Activated naive CD8-positive, alpha-beta T cell (primary cell): ENCODE data around the gene RNF13.
"Not testable (repeated sequence)": the region's sequence is repeated elsewhere in the genome, so short reads cannot be mapped to it uniquely, and the experiment has no call there.

Experiments used
- H3K27ac Mint-ChIP-seq: one replicate; pipeline ENCODE4 v1.8.0; 2021; ENCODE audit warnings: mixed read lengths
- H3K27me3 Mint-ChIP-seq: one replicate; pipeline ENCODE4 v1.8.0; 2021; ENCODE audit warnings: mixed read lengths
- H3K36me3 Mint-ChIP-seq: one replicate; pipeline ENCODE4 v1.8.0; 2021; ENCODE audit warnings: mixed read lengths
- H3K4me1 Mint-ChIP-seq: one replicate; pipeline ENCODE4 v1.8.0; 2021; ENCODE audit warnings: low read depth, mixed read lengths
- H3K4me3 Mint-ChIP-seq: one replicate; pipeline ENCODE4 v1.8.0; 2021; ENCODE audit warnings: mild to moderate bottlenecking, mixed read lengths
- H3K9me3 Mint-ChIP-seq: one replicate; pipeline ENCODE4 v1.8.0; 2021; ENCODE audit warnings: low read depth, mixed read lengths

The RNF13 gene

DNA sequence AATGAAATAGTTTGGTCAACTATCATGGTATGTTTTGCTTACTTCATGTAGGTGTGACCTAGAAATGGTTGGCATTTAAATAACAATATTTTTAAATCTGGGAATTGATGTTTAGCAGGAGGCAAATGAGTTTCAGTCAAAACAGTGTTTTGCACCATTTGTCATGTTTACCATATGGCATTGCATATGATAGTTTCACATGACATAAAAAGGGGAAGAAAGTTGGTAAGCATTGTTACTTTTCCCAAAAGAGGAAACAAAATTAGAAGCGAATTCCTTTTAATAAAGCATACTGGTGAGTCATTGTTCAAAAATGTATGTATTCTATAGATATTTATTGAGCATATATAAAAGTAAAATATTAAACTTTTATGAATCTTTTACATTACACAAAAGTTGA is 2.3 kb downstream of the RNF13 start:
- Mint-ChIP-seq H3K27ac (no peak overlapping the region), H3K4me3 (peak overlapping the region; percentile 97), H3K9me3 (no peaks in the 10 kb centered on the region), H3K36me3 (peaks cover 7% of the 10 kb centered on the region), H3K4me1 (peaks cover 66% of the 10 kb centered on the region), H3K27me3 (no peaks in the 10 kb centered on the region)

DNA sequence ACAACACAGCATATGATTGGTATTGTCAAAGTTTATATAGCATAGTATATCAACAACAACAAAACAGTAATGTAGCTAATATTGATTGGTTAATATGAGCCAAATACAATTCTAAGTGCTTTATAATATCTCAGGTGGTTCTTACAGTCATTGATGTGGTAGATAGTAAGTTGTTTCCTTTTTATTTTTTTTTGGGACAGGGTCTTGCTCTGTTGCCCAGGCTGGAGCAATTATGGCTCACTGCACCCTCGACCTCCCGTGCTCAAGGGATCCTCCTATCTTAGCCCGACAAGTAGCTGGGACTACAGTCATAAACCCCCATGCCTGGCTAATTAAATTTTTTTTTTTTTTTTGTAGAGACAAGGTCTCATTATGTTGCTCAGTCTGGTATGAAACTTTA is 2.7 kb downstream of the RNF13 start:
- H3K4me1 Mint-ChIP-seq, result peaks cover 69% of the 10 kb centered on the region

DNA sequence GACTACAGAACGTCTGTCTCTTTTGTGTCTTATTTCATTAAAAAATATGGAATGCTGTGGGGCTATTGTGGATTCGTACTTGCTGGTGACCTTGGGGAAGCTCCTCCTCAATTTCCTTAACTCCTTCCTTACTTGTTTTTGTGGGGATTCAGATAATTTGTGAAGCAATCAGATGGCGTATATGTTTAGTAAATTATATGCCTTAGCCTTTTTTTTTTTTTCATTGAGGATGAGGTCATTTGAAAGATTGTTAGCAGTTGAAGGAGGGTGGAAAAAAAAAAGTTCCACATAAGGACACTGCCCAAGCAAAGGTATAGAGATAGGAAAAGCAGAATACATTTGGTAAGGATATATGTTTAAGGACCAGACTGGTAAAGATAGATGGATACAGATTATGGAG is 3.3 kb downstream of the RNF13 start:
- Mint-ChIP-seq H3K9me3 (peaks cover 1% of the 10 kb centered on the region), H3K4me3 (peak overlapping the region; percentile 18), H3K36me3 (peaks cover 9% of the 10 kb centered on the region), H3K4me1 (peaks cover 73% of the 10 kb centered on the region), H3K27ac (no peak overlapping the region), H3K27me3 (no peaks in the 10 kb centered on the region)

More for the DNA sequence above, 2.7 kb downstream of the RNF13 start:
- H3K9me3 Mint-ChIP-seq, result no peaks in the 10 kb centered on the region
- peak overlapping the region; percentile 18 for H3K4me3 Mint-ChIP-seq
- peaks cover 7% of the 10 kb centered on the region for H3K36me3 Mint-ChIP-seq
- no peak overlapping the region for H3K27ac Mint-ChIP-seq
- H3K27me3 Mint-ChIP-seq, result no peaks in the 10 kb centered on the region

DNA sequence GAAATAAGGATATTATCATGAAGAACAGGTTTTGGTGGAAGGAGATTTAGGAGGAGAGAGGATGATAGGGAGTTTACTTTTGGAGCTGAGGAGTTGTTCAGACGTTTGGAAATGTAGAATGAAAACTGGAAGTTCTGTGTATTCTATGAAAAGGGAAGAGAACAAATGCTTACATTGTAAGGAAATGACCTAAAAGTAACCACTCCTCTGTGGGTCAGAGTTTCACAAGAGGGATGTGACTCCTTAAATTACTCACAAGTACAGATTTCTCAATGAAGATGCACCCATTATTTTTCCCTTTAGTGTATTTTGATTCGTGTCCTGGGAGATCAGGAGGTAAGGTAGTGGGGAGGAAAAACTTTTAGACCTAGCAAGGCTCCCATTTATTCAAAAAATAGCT is 4.0 kb downstream of the RNF13 start:
- Mint-ChIP-seq H3K4me1 (peaks cover 79% of the 10 kb centered on the region), H3K9me3 (peaks cover 8% of the 10 kb centered on the region), H3K4me3 (peak overlapping the region; percentile 18), H3K36me3 (peaks cover 14% of the 10 kb centered on the region), H3K27ac (no peak overlapping the region), H3K27me3 (no peaks in the 10 kb centered on the region)

DNA sequence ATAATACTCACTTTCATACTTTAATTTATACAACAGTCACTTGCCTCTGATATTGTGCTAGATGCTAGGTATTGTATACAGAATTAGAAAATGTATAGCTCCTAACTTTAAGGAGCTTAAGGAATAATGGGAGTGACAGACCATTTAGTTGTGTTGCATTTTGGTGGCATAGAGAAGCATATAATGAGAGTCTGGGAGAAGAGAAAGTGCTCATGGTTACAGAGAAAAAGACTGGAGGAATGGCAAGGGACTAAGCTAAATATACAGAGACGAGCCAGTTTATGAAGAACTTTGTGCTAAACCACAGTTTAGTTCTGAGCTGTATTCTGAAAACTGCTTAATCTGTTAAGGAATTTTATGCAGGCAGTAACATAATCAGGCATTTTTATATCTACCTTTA is 6.4 kb downstream of the RNF13 start:
- Mint-ChIP-seq H3K4me3 (no peak overlapping the region), H3K9me3 (peaks cover 12% of the 10 kb centered on the region), H3K27me3 (no peaks in the 10 kb centered on the region), H3K36me3 (peaks cover 27% of the 10 kb centered on the region), H3K4me1 (peaks cover 79% of the 10 kb centered on the region), H3K27ac (no peak overlapping the region)

DNA sequence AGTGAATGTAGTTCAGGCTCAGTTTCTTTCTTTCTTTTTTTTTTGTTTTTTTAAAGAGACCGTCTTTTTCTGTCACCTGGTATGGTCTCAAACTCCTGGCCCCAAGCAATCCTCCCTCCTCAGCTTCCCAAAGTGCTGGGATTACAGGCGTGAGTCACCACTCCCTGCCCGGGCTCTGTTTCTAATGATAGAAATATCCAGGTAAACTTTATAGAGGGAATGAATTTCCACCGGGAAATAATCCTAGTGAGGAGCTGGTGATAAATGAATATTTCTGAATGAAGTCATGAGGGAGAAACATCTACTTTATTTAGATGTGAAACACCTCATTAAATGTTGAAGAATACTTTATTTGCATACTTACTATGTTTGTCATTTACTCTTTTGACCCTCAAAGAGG is 7.2 kb downstream of the RNF13 start:
- H3K4me1 Mint-ChIP-seq, result peaks cover 72% of the 10 kb centered on the region
- H3K36me3 Mint-ChIP-seq, result peaks cover 27% of the 10 kb centered on the region
- no peak overlapping the region for H3K4me3 Mint-ChIP-seq
- peaks cover 12% of the 10 kb centered on the region for H3K9me3 Mint-ChIP-seq
- no peaks in the 10 kb centered on the region for H3K27me3 Mint-ChIP-seq
- H3K27ac Mint-ChIP-seq, result no peak overlapping the region

DNA sequence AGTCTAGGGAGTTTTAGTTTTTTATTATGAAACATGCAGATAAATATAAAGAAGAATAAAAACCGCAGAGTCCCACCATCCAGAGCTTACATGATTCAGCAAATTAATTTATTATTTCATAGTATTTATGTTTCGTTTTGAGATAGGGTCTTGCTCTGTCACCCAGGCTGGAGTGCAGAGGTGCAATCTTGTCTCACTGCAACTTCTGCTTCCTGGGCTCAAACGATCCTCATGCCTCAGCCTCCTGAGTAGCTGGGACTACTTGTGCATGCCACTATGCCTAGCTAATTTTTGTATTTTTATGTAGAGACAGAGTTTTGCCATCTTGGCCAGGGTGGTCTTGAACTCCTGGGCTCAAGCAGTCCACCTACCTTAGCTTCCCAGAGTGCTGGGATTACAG is 13.6 kb downstream of the RNF13 start:
- Mint-ChIP-seq H3K27ac (no peak overlapping the region), H3K4me3 (no peak overlapping the region), H3K27me3 (no peaks in the 10 kb centered on the region), H3K36me3 (peaks cover 28% of the 10 kb centered on the region), H3K9me3 (peaks cover 17% of the 10 kb centered on the region), H3K4me1 (peaks cover 32% of the 10 kb centered on the region)

DNA sequence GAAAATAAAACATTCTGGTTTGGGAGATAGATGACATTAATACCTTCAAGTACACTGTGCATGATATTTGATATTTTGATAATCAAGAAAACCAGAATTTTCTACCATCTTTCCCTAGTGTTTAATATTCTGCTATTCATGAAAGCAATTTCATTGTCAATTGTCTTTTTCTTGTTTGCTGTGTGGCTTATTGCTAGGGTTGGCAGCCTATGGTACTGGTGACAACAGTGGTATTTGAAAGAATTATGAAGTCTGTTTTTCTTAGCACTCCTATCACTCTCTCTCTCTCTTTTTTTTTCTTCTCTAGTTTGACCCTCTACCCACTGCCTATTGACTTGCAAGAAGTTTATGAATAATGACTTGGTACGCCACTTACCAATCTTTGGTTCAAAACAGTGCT is 15.4 kb downstream of the RNF13 start:
- Mint-ChIP-seq H3K27ac (no peak overlapping the region), H3K4me3 (no peak overlapping the region), H3K4me1 (peaks cover 21% of the 10 kb centered on the region), H3K36me3 (peaks cover 25% of the 10 kb centered on the region), H3K9me3 (peaks cover 22% of the 10 kb centered on the region), H3K27me3 (no peaks in the 10 kb centered on the region)

DNA sequence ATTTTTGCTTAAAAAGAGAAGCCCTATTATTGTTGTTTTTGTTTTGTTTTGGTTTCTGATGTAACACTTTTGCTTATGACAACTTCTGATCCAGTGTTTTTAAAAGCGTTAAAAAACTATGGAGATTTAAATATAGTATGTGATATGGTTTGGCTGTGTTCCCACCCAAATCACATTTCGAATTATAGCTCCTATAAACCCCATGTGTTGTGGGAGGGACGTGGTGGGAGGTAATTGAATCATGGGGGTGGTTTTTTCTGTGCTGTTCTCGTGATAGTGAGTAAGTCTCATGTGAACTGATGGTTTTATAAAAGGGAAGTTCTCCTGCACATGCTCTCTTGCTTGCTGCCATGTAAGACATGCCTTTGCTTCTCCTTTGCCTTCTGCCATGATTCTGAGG is 16.6 kb downstream of the RNF13 start:
- Mint-ChIP-seq H3K36me3 (peaks cover 26% of the 10 kb centered on the region), H3K9me3 (peaks cover 20% of the 10 kb centered on the region), H3K4me1 (peaks cover 16% of the 10 kb centered on the region)
- not testable (repeated sequence) for H3K27me3 Mint-ChIP-seq, H3K27ac Mint-ChIP-seq, H3K4me3 Mint-ChIP-seq

DNA sequence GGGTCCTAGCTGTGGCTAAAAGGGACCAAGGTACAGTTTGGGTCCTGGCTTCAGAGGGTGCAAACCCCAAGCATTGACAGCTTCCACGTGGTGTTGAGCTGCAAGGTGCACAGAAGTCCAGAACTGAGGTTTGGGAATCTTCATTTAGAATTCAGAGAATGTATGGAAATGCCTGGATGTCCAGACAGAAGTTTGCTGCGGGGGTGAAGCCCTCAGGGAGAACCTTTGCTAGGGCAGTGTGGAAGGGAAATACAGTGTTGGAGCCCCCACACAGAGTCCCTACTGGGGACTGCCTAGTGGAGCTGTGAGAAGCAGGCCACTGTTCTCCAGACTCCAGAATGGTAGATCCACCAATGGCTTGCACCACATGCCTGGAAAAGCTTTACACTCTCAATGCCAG is 17.9 kb downstream of the RNF13 start:
- Mint-ChIP-seq H3K4me3 (no peak overlapping the region), H3K4me1 (peaks cover 9% of the 10 kb centered on the region), H3K27ac (no peak overlapping the region), H3K27me3 (no peaks in the 10 kb centered on the region), H3K9me3 (peaks cover 24% of the 10 kb centered on the region), H3K36me3 (peaks cover 32% of the 10 kb centered on the region)

DNA sequence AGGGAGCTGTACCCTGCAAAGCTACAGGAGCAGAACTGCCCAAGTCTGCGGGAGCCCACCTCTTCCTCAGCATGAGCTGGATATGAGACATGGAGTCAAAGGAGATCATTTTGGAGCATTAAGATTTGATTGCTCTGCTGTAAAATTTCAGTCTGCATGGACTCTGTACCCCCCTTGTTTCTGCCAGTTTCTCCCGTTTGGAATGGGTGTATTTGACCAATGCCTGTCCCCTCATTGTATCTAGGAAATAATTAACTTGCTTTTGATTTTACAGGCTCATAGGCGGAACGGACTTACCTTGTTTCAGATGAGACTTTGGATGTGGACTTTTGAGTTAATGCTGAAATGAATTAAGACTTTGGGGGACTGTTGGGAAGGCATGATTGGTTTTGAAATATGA is 18.3 kb downstream of the RNF13 start:
- Mint-ChIP-seq H3K4me1 (peaks cover 8% of the 10 kb centered on the region), H3K9me3 (peaks cover 24% of the 10 kb centered on the region), H3K4me3 (no peak overlapping the region), H3K27me3 (no peaks in the 10 kb centered on the region), H3K36me3 (peaks cover 35% of the 10 kb centered on the region), H3K27ac (no peak overlapping the region)

DNA sequence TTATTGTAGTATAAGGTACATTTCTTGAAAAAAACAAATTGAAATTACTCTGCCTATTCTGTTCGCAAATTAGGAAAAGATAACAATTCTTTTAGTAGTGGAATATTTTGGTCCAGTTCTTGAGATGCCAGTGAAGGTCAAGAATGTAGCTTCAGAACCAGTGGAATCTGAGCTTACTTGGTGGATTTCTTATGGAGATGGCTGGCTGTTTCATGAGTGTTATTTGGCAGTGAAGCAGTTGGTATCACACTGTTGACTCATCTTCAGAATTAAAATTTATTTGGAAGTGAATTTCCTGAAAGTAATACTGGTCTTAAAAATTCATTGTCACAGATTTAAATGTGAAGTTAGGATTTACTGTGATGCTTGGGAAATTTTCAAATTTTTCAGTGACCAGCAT is 19.1 kb downstream of the RNF13 start:
- Mint-ChIP-seq H3K27me3 (no peaks in the 10 kb centered on the region), H3K4me3 (no peak overlapping the region), H3K4me1 (peaks cover 10% of the 10 kb centered on the region), H3K9me3 (peaks cover 29% of the 10 kb centered on the region), H3K27ac (no peak overlapping the region), H3K36me3 (peaks cover 38% of the 10 kb centered on the region)

DNA sequence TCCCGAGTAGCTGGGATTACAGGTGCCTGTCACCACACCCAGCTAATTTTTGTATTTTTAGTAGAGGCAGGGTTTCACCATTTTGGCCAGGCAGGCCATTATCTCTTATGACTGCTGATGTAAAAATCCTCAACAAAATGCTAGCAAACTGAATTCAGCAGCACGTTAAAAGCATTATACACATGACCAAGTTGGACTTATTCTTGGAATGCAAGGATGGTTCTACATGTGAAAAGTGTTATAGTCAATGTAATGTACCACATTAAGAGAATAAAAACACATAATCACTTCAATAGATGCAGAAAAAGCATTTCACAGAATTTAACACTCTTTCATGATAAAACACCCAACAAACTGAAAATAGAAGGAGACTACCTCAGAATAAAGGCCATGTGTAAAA is 20.2 kb downstream of the RNF13 start:
- Mint-ChIP-seq H3K4me1 (peaks cover 9% of the 10 kb centered on the region), H3K9me3 (peaks cover 32% of the 10 kb centered on the region), H3K27ac (no peak overlapping the region), H3K36me3 (peaks cover 44% of the 10 kb centered on the region), H3K4me3 (no peak overlapping the region), H3K27me3 (no peaks in the 10 kb centered on the region)

DNA sequence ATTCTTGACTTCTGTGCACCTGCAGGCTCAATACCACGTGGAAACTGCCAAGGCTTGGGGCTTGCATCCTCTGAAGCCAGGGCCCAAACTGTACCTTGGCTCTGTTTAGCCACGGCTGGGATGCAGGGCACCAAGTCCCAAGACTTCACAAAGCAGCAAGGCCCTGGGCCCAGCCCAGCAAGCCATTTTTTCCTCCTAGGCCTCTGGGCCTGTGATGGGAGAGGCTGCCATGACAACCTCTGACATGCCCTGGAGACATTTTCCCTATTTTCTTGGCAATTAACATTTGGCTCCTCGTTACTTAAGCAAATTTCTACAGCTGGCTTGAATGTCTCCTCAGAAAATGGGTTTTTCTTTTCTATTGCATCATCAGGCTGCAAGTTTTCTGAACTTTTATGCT is 25.5 kb downstream of the RNF13 start:
- not testable (repeated sequence) for H3K27ac Mint-ChIP-seq, H3K27me3 Mint-ChIP-seq, H3K4me3 Mint-ChIP-seq
- Mint-ChIP-seq H3K36me3 (peaks cover 35% of the 10 kb centered on the region), H3K9me3 (peaks cover 16% of the 10 kb centered on the region), H3K4me1 (peaks cover 38% of the 10 kb centered on the region)

DNA sequence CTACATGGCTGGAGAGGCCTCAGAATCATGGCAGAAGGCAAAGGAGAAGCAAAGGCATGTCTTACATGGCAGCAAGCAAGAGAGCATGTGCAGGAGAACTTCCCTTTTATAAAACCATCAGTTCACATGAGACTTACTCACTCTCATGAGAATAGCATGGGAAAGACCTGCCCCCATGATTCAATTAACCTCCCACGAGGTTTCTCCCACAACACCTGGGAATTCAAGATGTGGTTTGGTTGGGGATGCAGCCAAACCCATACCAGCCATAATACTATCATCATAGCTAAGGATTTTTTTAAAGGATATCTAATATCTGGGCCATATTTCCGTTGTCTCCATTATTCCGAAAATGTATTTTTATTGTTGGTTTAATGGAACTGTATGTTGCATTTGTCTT is 26.5 kb downstream of the RNF13 start:
- not testable (repeated sequence) for H3K4me3 Mint-ChIP-seq, H3K27me3 Mint-ChIP-seq, H3K27ac Mint-ChIP-seq
- peaks cover 45% of the 10 kb centered on the region for H3K4me1 Mint-ChIP-seq
- H3K9me3 Mint-ChIP-seq, result peaks cover 16% of the 10 kb centered on the region
- H3K36me3 Mint-ChIP-seq, result peaks cover 31% of the 10 kb centered on the region

DNA sequence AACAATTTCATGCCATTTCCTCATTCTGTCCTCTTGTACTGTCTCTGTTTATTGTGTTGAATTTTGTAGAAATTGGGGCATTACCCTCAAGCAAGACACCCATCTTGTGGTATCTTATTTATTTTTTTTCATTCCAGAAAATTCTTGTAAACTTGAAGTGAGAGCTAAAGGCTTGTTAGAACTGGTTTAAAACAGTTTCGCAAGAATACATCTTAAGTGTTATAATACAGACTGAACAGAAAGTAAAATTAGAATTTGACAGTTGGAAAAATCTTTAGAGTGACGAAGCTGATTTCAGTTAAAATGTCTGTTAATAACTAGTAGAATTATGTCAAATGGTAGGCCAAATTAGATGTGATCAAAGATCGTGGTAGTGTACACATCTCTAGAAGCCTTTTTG is 26.9 kb downstream of the RNF13 start:
- no peaks in the 10 kb centered on the region for H3K27me3 Mint-ChIP-seq
- no peak overlapping the region for H3K27ac Mint-ChIP-seq
- H3K9me3 Mint-ChIP-seq, result peaks cover 11% of the 10 kb centered on the region
- peaks cover 47% of the 10 kb centered on the region for H3K4me1 Mint-ChIP-seq
- peaks cover 27% of the 10 kb centered on the region for H3K36me3 Mint-ChIP-seq
- H3K4me3 Mint-ChIP-seq, result no peak overlapping the region

DNA sequence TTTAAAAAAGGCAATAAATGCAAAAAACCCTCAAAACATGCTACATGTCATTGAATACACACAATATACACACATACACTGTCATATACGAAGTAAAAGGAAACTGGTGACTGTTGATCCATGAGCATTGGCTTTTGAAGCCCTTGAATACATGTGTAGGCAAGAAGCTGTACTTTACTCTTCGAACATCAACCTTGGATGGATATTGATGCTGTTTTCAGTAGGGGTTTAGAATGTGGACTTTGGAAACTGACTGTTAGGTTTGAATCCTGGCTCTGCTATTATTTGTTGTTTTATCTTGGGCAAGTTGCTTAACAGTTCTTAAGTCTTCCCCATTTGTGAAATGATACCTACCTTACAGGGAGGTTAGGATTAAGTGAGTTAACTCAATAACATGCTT is 30.5 kb downstream of the RNF13 start:
- no peak overlapping the region for H3K27ac Mint-ChIP-seq
- no peaks in the 10 kb centered on the region for H3K27me3 Mint-ChIP-seq
- peaks cover 50% of the 10 kb centered on the region for H3K4me1 Mint-ChIP-seq
- H3K4me3 Mint-ChIP-seq, result no peak overlapping the region
- peaks cover 3% of the 10 kb centered on the region for H3K9me3 Mint-ChIP-seq
- H3K36me3 Mint-ChIP-seq, result peaks cover 19% of the 10 kb centered on the region
